ENCODE measurements around the gene FBN1.

FBN1 gene

GRCh38 chr15:48623456-48623855 lies 22.1 kb downstream of the FBN1 start:
- DNase-seq (ENCODE audit: low read depth in 2 of 2, low spot score in 1 of 2), result no peak

- DNase-seq (ENCODE audit: low read depth in 2 of 2, low spot score in 1 of 2), result no peak
Observed at GRCh38 chr15:48622237-48622636, 23.3 kb downstream of the FBN1 start.

- DNase-seq (ENCODE audit: low read depth in 2 of 2, low spot score in 1 of 2), result no peak
Observed at GRCh38 chr15:48619446-48619845, 26.1 kb downstream of the FBN1 start.

GRCh38 chr15:48617619-48618018 lies 27.9 kb downstream of the FBN1 start:
- no peak for DNase-seq (ENCODE audit: low read depth in 2 of 2, low spot score in 1 of 2)

GRCh38 chr15:48616216-48616615 lies 29.3 kb downstream of the FBN1 start:
- no peak for DNase-seq (ENCODE audit: low read depth in 2 of 2, low spot score in 1 of 2)

- no peak for DNase-seq (ENCODE audit: low read depth in 2 of 2, low spot score in 1 of 2)
Observed at GRCh38 chr15:48614051-48614450, 31.5 kb downstream of the FBN1 start.

- no peak for DNase-seq (ENCODE audit: low read depth in 2 of 2, low spot score in 1 of 2)
Observed at GRCh38 chr15:48609486-48609885, 36.0 kb downstream of the FBN1 start.

GRCh38 chr15:48607846-48608245 lies 37.7 kb downstream of the FBN1 start:
- DNase-seq (ENCODE audit: low read depth in 2 of 2, low spot score in 1 of 2), result no peak

- DNase-seq (ENCODE audit: low read depth in 2 of 2, low spot score in 1 of 2), result no peak
Observed at GRCh38 chr15:48604567-48604966, 40.9 kb downstream of the FBN1 start.

- DNase-seq (ENCODE audit: low read depth in 2 of 2, low spot score in 1 of 2), result no peak
Observed at GRCh38 chr15:48603922-48604321, 41.6 kb downstream of the FBN1 start.

GRCh38 chr15:48603123-48603500 lies 42.4 kb downstream of the FBN1 start:
- DNase-seq (ENCODE audit: low read depth in 2 of 2, low spot score in 1 of 2), result no peak

- DNase-seq (ENCODE audit: low read depth in 2 of 2, low spot score in 1 of 2), result no peak
Observed at GRCh38 chr15:48602358-48603122, 43.0 kb downstream of the FBN1 start.

GRCh38 chr15:48601095-48601494 lies 44.4 kb downstream of the FBN1 start:
- no peak for DNase-seq (ENCODE audit: low read depth in 2 of 2, low spot score in 1 of 2)

- DNase-seq (ENCODE audit: low read depth in 2 of 2, low spot score in 1 of 2), result no peak
Observed at GRCh38 chr15:48596841-48597240, 48.7 kb downstream of the FBN1 start.

GRCh38 chr15:48596415-48596814 lies 49.1 kb downstream of the FBN1 start:
- DNase-seq (ENCODE audit: low read depth in 2 of 2, low spot score in 1 of 2), result no peak

GRCh38 chr15:48595981-48596380 lies 49.5 kb downstream of the FBN1 start:
- DNase-seq (ENCODE audit: low read depth in 2 of 2, low spot score in 1 of 2), result no peak

GRCh38 chr15:48592933-48593332 lies 52.6 kb downstream of the FBN1 start:
- DNase-seq (ENCODE audit: low read depth in 2 of 2, low spot score in 1 of 2), result no peak

GRCh38 chr15:48592221-48592731 lies 53.2 kb downstream of the FBN1 start:
- no peak for DNase-seq (ENCODE audit: low read depth in 2 of 2, low spot score in 1 of 2)

- DNase-seq (ENCODE audit: low read depth in 2 of 2, low spot score in 1 of 2), result no peak
Observed at GRCh38 chr15:48590723-48591122, 54.8 kb downstream of the FBN1 start.

GRCh38 chr15:48584812-48585563 lies 60.5 kb downstream of the FBN1 start:
- no peak for DNase-seq (ENCODE audit: low read depth in 2 of 2, low spot score in 1 of 2)

- no peak for DNase-seq (ENCODE audit: low read depth in 2 of 2, low spot score in 1 of 2)
Observed at GRCh38 chr15:48584090-48584811, 61.3 kb downstream of the FBN1 start.
